HAP-1 (cell line): Measurements from ENCODE around the gene MAPK9.
A peak's percentile ranks its signal among the peaks of the same experiment; 100 is the strongest.
"Not testable (repeated sequence)": the region's sequence is repeated elsewhere in the genome, so short reads cannot be mapped to it uniquely, and the experiment has no call there.

Source experiments
- DNase-seq, 2 experiments: peaks; one replicate each; pipeline ENCODE4 v3.0.0-alpha.2; 2016 to 2020; ENCODE audit warnings: low spot score in 2 of 2
- H3K27me3 ChIP-seq: fragments of 250-450 bp; sonication (Bioruptor Pico); 2 replicates; pipeline ENCODE4 v1.5.1; 2020; ENCODE audit warnings: low read depth, mild to moderate bottlenecking, moderate library complexity
- H3K36me3 ChIP-seq: fragments of 250-450 bp; sonication (Bioruptor Pico); replicated peaks from 2 replicates; pipeline ENCODE4 v1.5.1; 2020; ENCODE audit warnings: mild to moderate bottlenecking
- H3K4me1 ChIP-seq: fragments of 250-450 bp; sonication (Bioruptor Pico); 2 replicates; pipeline ENCODE4 v1.5.1; 2020; ENCODE audit warnings: mild to moderate bottlenecking
- H3K4me3 ChIP-seq: fragments of 250-450 bp; sonication (Bioruptor Pico); 2 replicates; pipeline ENCODE4 v1.5.1; 2020; ENCODE audit warnings: mild to moderate bottlenecking, moderate library complexity
- H3K9me3 ChIP-seq: fragments of 250-450 bp; sonication (Bioruptor Pico); 2 replicates; pipeline ENCODE4 v1.5.1; 2020; ENCODE audit warnings: mild to moderate bottlenecking, moderate library complexity
- in situ Hi-C: fragments of 300-500 bp; cut with MboI; formaldehyde crosslinking; loops from 3 replicates; pipeline ENCODE4 v1.14.3; 2020; ENCODE audit warnings: low sequenced_read_pairs, inconsistent platforms, mixed read lengths

MAPK9 gene

DNA sequence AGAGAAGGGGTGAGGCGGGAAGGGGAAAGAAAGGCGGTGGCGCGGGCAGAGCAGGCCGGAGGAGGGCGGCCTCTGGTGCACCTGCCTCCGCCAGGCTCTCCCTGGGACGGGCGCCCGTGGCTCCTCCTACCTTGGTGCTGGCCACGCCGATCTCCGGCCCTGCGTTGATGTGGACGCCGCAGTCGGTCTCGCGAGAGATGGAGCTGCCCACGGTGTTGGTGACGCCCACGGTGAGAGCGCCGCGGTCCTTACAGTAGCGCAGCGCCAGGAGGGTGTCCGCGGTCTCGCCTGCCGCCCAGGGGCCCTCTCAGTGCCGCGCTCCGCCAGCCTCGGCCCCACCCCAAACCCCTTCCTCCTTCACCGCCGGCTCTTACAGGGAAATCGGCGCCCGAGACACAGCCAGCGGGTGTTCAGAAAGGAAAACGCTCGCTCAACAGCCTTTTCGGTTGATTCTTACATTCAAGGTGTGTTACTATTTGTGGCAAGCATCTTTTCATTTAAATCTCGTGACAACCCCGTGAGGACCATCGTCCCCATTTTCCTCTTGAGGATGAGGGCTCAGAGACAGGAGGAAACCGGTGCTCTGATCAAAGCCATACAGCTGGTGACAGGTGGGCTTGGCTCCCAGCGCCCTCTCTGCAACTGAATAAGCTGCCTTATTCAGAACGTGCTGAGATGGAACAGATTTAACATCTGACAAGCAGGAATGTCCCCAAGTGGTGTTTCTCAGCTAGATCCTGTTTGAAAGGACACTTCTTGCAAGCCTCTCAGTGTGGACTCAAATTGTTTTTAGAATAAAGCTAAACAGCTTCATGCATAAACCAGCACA is 22.0 kb upstream of the MAPK9 start:
- no peak overlapping the region for H3K4me3 ChIP-seq
- H3K4me1 ChIP-seq: peaks cover 4% of the 10 kb centered on the region; the same call in 1 of the 2 replicates
- in situ Hi-C loops: no loop called here
- no peaks in the 10 kb centered on the region for H3K27me3 ChIP-seq
- peaks cover 10% of the 10 kb centered on the region; the same call in 1 of the 2 replicates for H3K36me3 ChIP-seq
- no peaks in the 10 kb centered on the region for H3K9me3 ChIP-seq
- DNase-seq: peak; percentile 39

DNA sequence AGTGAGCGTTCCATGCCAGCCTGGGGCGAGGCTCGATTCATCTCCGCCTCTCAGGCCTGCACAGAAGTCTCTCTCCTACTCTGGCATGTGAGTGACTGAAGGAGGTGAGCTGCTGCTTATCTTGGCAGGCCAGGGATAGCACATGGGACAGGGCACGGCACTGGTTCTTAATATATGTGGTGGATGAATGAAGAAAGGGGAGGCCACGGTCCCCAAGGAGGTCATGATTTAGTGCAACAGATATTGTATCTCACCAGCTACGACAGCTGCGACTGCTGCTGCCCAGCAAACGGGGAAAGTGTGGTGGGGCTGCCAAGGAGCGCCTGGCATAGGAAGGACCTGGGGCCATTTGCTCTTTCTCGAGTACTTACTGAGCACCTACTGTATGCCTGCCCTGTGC is 19.3 kb upstream of the MAPK9 start:
- Histone ChIP-seq H3K4me1 (peaks cover 4% of the 10 kb centered on the region; the same call in 1 of the 2 replicates), H3K36me3 (peaks cover 3% of the 10 kb centered on the region; the same call in 1 of the 2 replicates), H3K9me3 (no peaks in the 10 kb centered on the region), H3K27me3 (no peaks in the 10 kb centered on the region), H3K4me3 (no peak overlapping the region)
- in situ Hi-C loops: no loop called here
- no peak for DNase-seq

- H3K4me3 ChIP-seq: no peak overlapping the region
- H3K9me3 ChIP-seq: no peaks in the 10 kb centered on the region
- H3K36me3 ChIP-seq: peaks cover 4% of the 10 kb centered on the region
- H3K27me3 ChIP-seq: no peaks in the 10 kb centered on the region
- H3K4me1 ChIP-seq: no peaks in the 10 kb centered on the region
- in situ Hi-C loops: no loop called here
- DNase-seq: no peak
Observed at GRCh38 chr5:180306796-180307195, 14.9 kb upstream of the MAPK9 start.

DNA sequence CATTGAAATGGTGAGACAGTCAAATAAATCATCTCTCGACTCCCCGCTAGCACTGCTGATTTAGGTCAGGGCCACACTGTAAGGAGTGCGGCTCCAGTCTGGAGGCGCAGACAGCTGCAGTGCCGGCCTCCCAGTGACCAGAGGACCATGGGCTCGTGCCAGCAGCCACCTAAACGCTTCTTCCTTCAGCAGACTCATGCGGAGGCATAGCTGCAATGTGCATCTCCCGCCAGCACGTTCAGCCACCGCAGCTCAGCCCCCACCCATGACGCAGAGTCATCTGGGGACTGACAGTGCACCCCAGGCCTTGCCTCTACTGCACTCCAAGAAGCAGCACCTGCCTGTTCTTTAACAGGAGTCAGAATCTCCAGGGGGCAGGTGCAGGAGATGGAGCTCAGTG is 13.6 kb upstream of the MAPK9 start:
- in situ Hi-C loops: no loop called here
- peaks cover 4% of the 10 kb centered on the region for H3K36me3 ChIP-seq
- no peak for DNase-seq
- H3K27me3 ChIP-seq: no peaks in the 10 kb centered on the region
- no peak overlapping the region for H3K4me3 ChIP-seq
- H3K9me3 ChIP-seq: no peaks in the 10 kb centered on the region
- no peaks in the 10 kb centered on the region for H3K4me1 ChIP-seq

DNA sequence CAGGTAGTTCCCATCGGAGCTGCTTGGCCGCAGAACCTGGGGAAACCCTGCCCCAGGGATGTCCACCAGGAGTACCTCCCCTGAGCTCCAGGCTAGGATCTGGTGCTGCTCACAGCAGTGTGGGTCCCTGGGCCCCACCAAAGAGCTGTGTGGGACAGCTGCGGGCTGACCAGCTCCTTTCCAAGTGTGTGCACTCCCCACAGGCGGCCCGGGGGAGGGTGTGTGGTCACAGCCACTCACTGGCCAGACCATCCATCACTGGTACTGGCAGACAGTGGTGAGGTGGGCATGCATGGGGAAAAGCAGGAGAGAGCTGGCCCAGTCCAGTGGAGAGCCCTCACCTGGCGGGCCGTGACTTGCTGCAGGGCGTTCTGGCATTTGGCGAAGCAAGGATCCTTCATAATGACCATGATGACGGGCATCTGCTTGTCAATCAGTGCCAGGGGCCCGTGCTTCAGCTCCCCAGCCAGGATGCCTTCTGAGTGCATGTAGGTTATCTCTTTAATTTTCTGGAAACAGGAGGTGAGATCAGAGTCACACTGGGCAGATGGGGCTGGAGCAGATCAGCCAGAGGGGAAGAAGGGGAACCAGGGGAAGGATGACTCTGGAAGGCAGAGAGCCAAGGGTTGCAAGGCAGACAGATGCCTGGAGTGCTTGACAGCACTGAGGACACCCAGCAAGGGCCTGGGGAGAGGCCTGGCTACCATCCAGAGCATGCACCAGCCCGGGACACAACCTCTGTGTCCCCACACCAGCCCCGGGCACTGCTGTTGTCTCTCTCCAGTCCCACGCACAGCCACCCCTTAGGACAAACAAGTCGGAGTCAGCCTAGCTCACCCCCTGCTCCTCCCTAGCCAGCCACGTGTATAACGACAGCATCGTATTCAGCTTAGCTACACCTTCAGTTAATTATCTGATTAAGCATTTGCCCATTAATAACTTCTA is 12.8 kb upstream of the MAPK9 start:
- in situ Hi-C loops: no loop called here
- no peak for DNase-seq
- H3K36me3 ChIP-seq: peaks cover 4% of the 10 kb centered on the region
- no peaks in the 10 kb centered on the region for H3K4me1 ChIP-seq
- no peaks in the 10 kb centered on the region for H3K27me3 ChIP-seq
- no peak overlapping the region for H3K4me3 ChIP-seq
- no peaks in the 10 kb centered on the region for H3K9me3 ChIP-seq

DNA sequence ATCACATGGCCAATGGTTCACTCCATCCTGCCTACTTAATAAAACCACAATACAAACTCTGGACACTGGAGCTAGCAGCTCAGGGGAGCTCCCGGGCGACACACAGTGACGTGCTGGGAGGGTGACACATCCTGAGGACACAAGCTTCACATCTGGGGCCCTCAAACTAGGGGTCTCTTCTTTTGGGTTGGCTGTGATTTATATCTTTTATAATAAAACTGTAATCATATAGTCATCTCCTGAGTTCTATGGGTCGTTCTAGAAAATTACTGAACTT is 12.1 kb upstream of the MAPK9 start:
- H3K36me3 ChIP-seq: peaks cover 4% of the 10 kb centered on the region
- in situ Hi-C loops: no loop called here
- no peak overlapping the region for H3K4me3 ChIP-seq
- no peaks in the 10 kb centered on the region for H3K4me1 ChIP-seq
- H3K9me3 ChIP-seq: no peaks in the 10 kb centered on the region
- H3K27me3 ChIP-seq: no peaks in the 10 kb centered on the region
- DNase-seq: no peak

GRCh38 chr5:180303226-180304015 is 11.5 kb upstream of the MAPK9 start:
- H3K4me1 ChIP-seq: no peaks in the 10 kb centered on the region
- H3K9me3 ChIP-seq: no peaks in the 10 kb centered on the region
- in situ Hi-C loops: no loop called here

DNA sequence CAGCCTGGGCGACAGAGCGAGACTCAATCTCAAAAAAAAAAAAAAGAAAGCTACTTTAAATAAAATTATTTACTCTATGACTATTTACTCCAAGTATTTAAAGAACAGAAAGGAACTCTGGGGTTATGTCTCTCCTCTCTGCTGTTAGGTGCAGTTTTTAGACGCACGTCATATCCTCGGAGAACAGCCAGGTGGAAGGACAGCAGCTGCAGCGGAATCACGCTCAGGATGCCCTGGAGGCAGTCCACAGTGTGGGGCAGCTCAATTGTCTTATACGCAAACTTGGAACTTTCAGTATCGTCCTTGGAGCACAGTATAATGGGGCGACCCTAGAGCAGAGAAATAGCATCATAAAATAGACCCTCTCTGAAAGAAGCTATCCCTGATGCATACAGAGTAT is 10.4 kb upstream of the MAPK9 start:
- in situ Hi-C loops: no loop called here
- 0 out of 2 replicates have a peak, but pooled peaks cover 4% of the 10 kb centered on the region for H3K4me1 ChIP-seq
- no peak for DNase-seq
- H3K27me3 ChIP-seq: no peaks in the 10 kb centered on the region
- no peaks in the 10 kb centered on the region for H3K9me3 ChIP-seq
- H3K4me3 ChIP-seq: no peak overlapping the region
- peaks cover 4% of the 10 kb centered on the region for H3K36me3 ChIP-seq

More at GRCh38 chr5:180303226-180304015, 11.5 kb upstream of the MAPK9 start:
- no peak overlapping the region for H3K4me3 ChIP-seq
- peaks cover 4% of the 10 kb centered on the region for H3K36me3 ChIP-seq
- DNase-seq: no peak
- no peaks in the 10 kb centered on the region for H3K27me3 ChIP-seq

DNA sequence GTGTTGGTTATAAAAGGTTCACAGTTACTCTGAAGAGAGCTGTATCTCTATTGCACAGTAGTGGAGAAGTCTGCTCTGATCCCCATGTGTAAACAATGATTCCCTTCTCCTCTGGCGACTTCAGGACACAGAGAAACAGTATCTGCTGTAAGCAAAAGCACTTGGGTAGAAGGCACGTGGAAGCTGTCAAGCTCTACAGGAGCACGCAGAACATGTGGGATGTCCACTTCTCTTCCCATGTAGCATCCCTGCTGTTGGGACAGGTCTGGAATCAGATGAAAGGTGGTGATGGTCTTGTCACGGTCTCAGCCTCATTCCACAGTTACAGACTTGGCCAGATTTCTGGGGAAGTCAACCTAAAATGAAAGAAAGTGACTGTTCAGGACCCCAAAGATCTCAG is 9.4 kb upstream of the MAPK9 start:
- no peaks in the 10 kb centered on the region for H3K9me3 ChIP-seq
- no peak for DNase-seq
- in situ Hi-C loops: no loop called here
- peaks cover 4% of the 10 kb centered on the region for H3K36me3 ChIP-seq
- H3K4me1 ChIP-seq: 0 out of 2 replicates have a peak, but pooled peaks cover 4% of the 10 kb centered on the region
- H3K27me3 ChIP-seq: no peaks in the 10 kb centered on the region
- H3K4me3 ChIP-seq: no peak overlapping the region

DNA sequence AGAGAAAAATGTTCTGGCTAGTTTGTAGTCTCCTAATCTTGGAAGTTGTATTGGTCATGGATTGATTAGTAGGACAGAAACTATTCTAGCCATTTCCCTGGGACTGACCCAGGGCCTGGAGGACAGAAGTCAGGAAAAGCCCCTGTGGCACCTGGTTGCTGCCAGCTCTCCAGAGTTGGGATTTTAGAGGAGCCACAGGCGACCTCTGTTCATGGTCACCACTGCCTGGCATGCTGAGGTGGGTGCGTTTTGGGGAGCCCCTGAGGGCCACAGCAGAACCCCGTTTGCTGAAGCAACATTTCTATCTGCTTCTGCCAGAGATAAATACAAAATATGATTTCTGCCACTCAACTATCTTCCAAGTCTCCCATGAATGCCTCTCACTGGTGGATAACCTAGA is 7.6 kb upstream of the MAPK9 start:
- Histone ChIP-seq H3K36me3 (peaks cover 4% of the 10 kb centered on the region), H3K4me1 (0 out of 2 replicates have a peak, but pooled peaks cover 4% of the 10 kb centered on the region), H3K27me3 (no peaks in the 10 kb centered on the region), H3K4me3 (no peak overlapping the region), H3K9me3 (no peaks in the 10 kb centered on the region)
- in situ Hi-C loops: loop anchor here (10.0 kb wide), 1 partner anchor 175 kb away; no protein-coding TSS in a partner anchor
- no peak for DNase-seq

DNA sequence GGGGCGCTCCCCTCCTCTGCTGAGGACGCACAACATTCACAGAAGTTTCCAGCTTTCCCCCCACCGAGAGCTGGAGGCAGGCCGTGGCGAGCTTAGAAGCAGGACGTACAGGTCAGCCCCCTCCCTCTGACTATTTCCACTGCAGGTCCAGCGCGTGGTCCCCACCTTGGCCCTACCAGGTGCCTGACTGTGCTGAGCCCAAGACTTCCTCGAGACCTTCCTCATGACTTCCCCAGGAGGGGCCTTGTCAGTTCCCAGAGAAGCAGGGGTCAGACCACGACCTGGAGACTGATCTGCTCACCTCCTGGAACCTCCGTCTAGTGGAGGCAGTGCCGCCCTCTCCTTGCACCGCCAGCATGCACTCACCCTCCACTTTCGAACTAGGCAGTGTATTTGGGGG is 7.1 kb upstream of the MAPK9 start:
- not testable (repeated sequence) for H3K4me3 ChIP-seq, DNase-seq, H3K27me3 ChIP-seq, H3K36me3 ChIP-seq, H3K4me1 ChIP-seq, H3K9me3 ChIP-seq
- in situ Hi-C loops: loop anchor here (10.0 kb wide), 1 partner anchor 176 kb away; no protein-coding TSS in a partner anchor

GRCh38 chr5:180297587-180298282 is 5.9 kb upstream of the MAPK9 start:
- in situ Hi-C loops: loop anchor here (10.0 kb wide), 1 partner anchor 177 kb away; no protein-coding TSS in a partner anchor
- H3K4me3 ChIP-seq: no peak overlapping the region
- peaks cover 8% of the 10 kb centered on the region for H3K4me1 ChIP-seq
- peaks cover 7% of the 10 kb centered on the region for H3K36me3 ChIP-seq
- no peak for DNase-seq
- no peaks in the 10 kb centered on the region for H3K27me3 ChIP-seq
- no peaks in the 10 kb centered on the region for H3K9me3 ChIP-seq

GRCh38 chr5:180296771-180297170 is 4.9 kb upstream of the MAPK9 start:
- Histone ChIP-seq H3K36me3 (peaks cover 2% of the 10 kb centered on the region; the same call in 1 of the 2 replicates), H3K9me3 (no peaks in the 10 kb centered on the region), H3K4me1 (peaks cover 8% of the 10 kb centered on the region), H3K4me3 (no peak overlapping the region), H3K27me3 (no peaks in the 10 kb centered on the region)
- in situ Hi-C loops: loop anchor here (10.0 kb wide), 1 partner anchor 178 kb away; no protein-coding TSS in a partner anchor
- DNase-seq: no peak
